GM12878 (cell line): ENCODE results near the gene RNF41. TPM values are rescaled to one million over a fixed set of nuclear protein-coding genes. Genes with fewer than 3 reads are reported as not detected.

Experiments
- ATAC-seq: fragments of 200-7000 bp; cut with Tn5 transposase; 3 replicates; pipeline ENCODE4 v1.9.1; 2020; ENCODE audit warnings: mild to moderate bottlenecking, moderate library complexity
- BruUV-seq: library from RNA; stranded (reverse); fragments of 400-500 nt; replicated peaks from 2 replicates; lab custom pipeline; 2021; lab: Mats Ljungman, UMichigan
- CTCF ChIA-PET: fragments of 300-600 bp; sonication (Branson Sonifier 250); formaldehyde crosslinking; extraction: SDS; loops from one replicate; lab custom pipeline; 2021; ENCODE audit warnings: inconsistent platforms; lab: Yijun Ruan, JAX
- POLR2A ChIA-PET: fragments of 350-600 bp; formaldehyde crosslinking; extraction: SDS; loops from one replicate; lab custom pipeline; 2021; ENCODE audit warnings: inconsistent platforms; lab: Charles Lee
- RAD21 ChIA-PET: fragments of 300-600 bp; sonication (Branson Sonifier 250); formaldehyde crosslinking; loops from one replicate; lab custom pipeline; 2023; ENCODE audit warnings: antibody characterized with exemption; ENCODE audit not compliant: unreplicated experiment; lab: Charles Lee
- SMC1A ChIA-PET: fragments of 300-600 bp; sonication (Branson Sonifier 250); formaldehyde crosslinking; loops from one replicate; lab custom pipeline; 2023; ENCODE audit not compliant: unreplicated experiment, uncharacterized antibody; lab: Charles Lee
- DNase-seq: peaks from one replicate; pipeline ENCODE4 v3.0.0-alpha.2; 2011; ENCODE audit warnings: low read depth, low spot score
- FAIRE-seq: peaks from 3 replicates; lab custom pipeline; 2011; peaks lifted over from hg19 to GRCh38; lab: Jason Lieb, UNC
- H2AFZ ChIP-seq: 2 replicates; pipeline ENCODE4 v1.6.0; 2011; ENCODE audit warnings: low read depth, low read length, control low read depth; ENCODE audit not compliant: control insufficient read depth
- H3K27ac ChIP-seq: 2 replicates; pipeline ENCODE4 v1.5.1; 2011; ENCODE audit warnings: control low read depth; ENCODE audit not compliant: control insufficient read depth, insufficient read depth
- H3K27me3 ChIP-seq, 2 experiments: replicated peaks in 1 of 2; 2 replicates each; pipeline versions ENCODE4 v1.6.0 to v1.6.1; 2011; ENCODE audit warnings: low read length in 1 of 2; ENCODE audit not compliant: control insufficient read depth in 2 of 2, insufficient read depth in 2 of 2
- H3K36me3 ChIP-seq, 2 experiments: 2 replicates each; pipeline ENCODE4 v1.5.1; 2011; ENCODE audit warnings: low read length in 1 of 2; ENCODE audit not compliant: control insufficient read depth in 2 of 2, insufficient read depth in 2 of 2
- H3K4me1 ChIP-seq: 2 replicates; pipeline ENCODE4 v1.6.1; 2011; ENCODE audit warnings: mild to moderate bottlenecking, low read length, moderate library complexity, mixed read lengths; ENCODE audit not compliant: control insufficient read depth, insufficient read depth
- H3K4me2 ChIP-seq: 2 replicates; pipeline ENCODE4 v1.6.0; 2011; ENCODE audit warnings: control low read depth; ENCODE audit not compliant: control insufficient read depth, insufficient read depth
- H3K4me3 ChIP-seq: fragments of 200-600 bp; sonication (generic); 2 replicates; pipeline ENCODE4 v1.5.1; 2016
- H3K79me2 ChIP-seq: 2 replicates; pipeline ENCODE4 v1.6.0; 2011; ENCODE audit warnings: low read length; ENCODE audit not compliant: control insufficient read depth, insufficient read depth
- H3K9ac ChIP-seq: 2 replicates; pipeline ENCODE4 v1.8.0; 2011; ENCODE audit warnings: low read length, control low read depth, mixed read lengths; ENCODE audit not compliant: control insufficient read depth, insufficient read depth
- H3K9me3 ChIP-seq: replicated peaks from 3 replicates; pipeline ENCODE4 v1.5.1; 2011; ENCODE audit warnings: mild to moderate bottlenecking, low read length; ENCODE audit not compliant: control insufficient read depth, insufficient read depth
- H4K20me1 ChIP-seq: 2 replicates; pipeline ENCODE4 v1.6.0; 2011; ENCODE audit not compliant: control insufficient read depth, insufficient read depth
- MEF2A ChIP-seq: IDR thresholded peaks from 2 replicates; pipeline ENCODE4 v1.6.1; 2011; ENCODE audit warnings: low read depth, mild to moderate bottlenecking, low read length, moderate library complexity; ENCODE audit not compliant: insufficient read depth
- PML ChIP-seq: IDR thresholded peaks from 2 replicates; pipeline ENCODE4 v1.6.1; 2012; ENCODE audit warnings: low read length, inconsistent platforms
- SMC3 ChIP-seq: IDR thresholded peaks from 2 replicates; pipeline ENCODE4 v1.6.1; 2011; ENCODE audit warnings: low read length, improper control_type of control experiment, borderline replicate concordance
- WGBS: methylation state at CpG from one replicate; pipeline ENCODE4 v1.1.6; 2016; ENCODE audit warnings: low lambda C conversion rate; ENCODE audit not compliant: insufficient replicate concordance, insufficient coverage; ENCODE audit errors: missing lambda C conversion rate; 5-methylcytosine and 5-hydroxymethylcytosine counted together
- in situ Hi-C: fragments of 300-500 bp; cut with MboI; formaldehyde crosslinking; loops from 9 replicates; pipeline ENCODE4 v1.14.3; 2018; ENCODE audit warnings: mixed read lengths
- intact Hi-C: fragments of 100-400 bp; cut with micrococcal nuclease; formaldehyde crosslinking; loops from one replicate; pipeline ENCODE4 v1.14.2; 2022; ENCODE audit not compliant: unreplicated experiment
- polyA plus RNA-seq, 11 experiments: library from polyadenylated mRNA; depleted of rRNA in 4 of 11; unstranded in 6 of 11; stranded (reverse) in 5 of 11; fragments of >200 nt; fragmentation: Nextera tagmentation in 4 of 11; fragmentation: Illumina TruSeq in 1 of 11; extraction: Ambion mirVana in 4 of 11; extraction: Trizol in 1 of 11; gene quantifications; 1 replicate in 1 of 11; 2 replicates in 10 of 11; pipeline versions ENCODE4 v1.2.1 to v1.2.3, GENCODE V29; 2011 to 2016; ENCODE audit warnings: inconsistent platforms in 2 of 11, missing spikeins in 2 of 11, low read depth in 1 of 11
- total RNA-seq, 4 experiments: library from RNA; depleted of rRNA in 3 of 4; stranded (reverse); fragments of >200 nt in 3 of 4; fragmentation: Illumina TruSeq in 1 of 4; extraction: Trizol in 1 of 4; gene quantifications; 2 replicates each; pipeline versions ENCODE4 v1.2.1 to v1.2.3, GENCODE V29; 2013 to 2021
- TF ChIP-seq, protein P1 (sequence below), 3 experiments: IDR thresholded peaks in 2 of 3; conservative IDR thresholded peaks in 1 of 3; 2 replicates each; pipeline ENCODE4 v1.5.1; 2011; ENCODE audit warnings: low read depth in 3 of 3, low read length in 3 of 3, mild to moderate bottlenecking in 3 of 3, control low read depth in 2 of 3, moderate library complexity in 2 of 3, inconsistent platforms in 1 of 3, mixed read lengths in 1 of 3; ENCODE audit not compliant: control insufficient read depth in 2 of 3, insufficient read depth in 1 of 3; ENCODE audit errors: extremely low read depth in 1 of 3
- TF ChIP-seq, protein P2 (sequence below): IDR thresholded peaks from 2 replicates; pipeline ENCODE4 v1.6.1; 2012; ENCODE audit warnings: low read depth, low read length, improper control_type of control experiment
- TF ChIP-seq, protein P3 (sequence below): fragments of 450-650 bp; IDR thresholded peaks from 2 replicates; pipeline ENCODE4 v1.6.1; 2017; ENCODE audit warnings: mild to moderate bottlenecking

Gene RNF41
- total and polyA plus RNA-seq, 10 of the 15 experiments (the other 5 are each of a cell fraction or from before 2014, with no cell fraction given): 11.1 to 47.8 (median 30.6) TPM

DNA sequence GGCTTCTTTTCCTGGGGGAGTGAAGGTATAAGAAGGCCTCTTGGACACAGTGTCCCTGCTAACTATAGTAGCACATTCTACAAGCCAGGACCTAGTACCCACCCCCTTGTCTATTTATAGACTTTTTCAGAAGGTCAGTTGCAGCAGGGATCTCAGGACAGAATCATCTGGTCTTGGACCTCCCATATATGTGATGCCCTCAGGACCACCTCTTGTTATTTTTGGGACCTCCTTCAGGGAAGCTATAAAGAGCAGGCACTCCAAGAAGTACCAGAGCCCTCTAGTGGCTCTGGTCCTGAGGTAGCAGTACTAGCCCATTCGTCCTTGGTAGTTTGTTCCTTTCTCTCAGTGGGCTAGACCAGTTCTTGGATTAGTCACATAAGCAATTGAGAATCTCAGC lies 49.3 kb upstream of the RNF41 start:
- Histone ChIP-seq H3K4me2 (no peak overlapping the region), H3K4me1 (peaks cover 4% of the 10 kb centered on the region), H3K9me3 (no peaks in the 10 kb centered on the region), H3K4me3 (no peak overlapping the region), H4K20me1 (no peaks in the 10 kb centered on the region), H3K9ac (no peak overlapping the region), H3K79me2 (no peaks in the 10 kb centered on the region), H3K27ac (no peak overlapping the region), H3K27me3 (no peaks in the 10 kb centered on the region), H3K36me3 (peaks cover 14% of the 10 kb centered on the region in 2 experiments; a peak in 3 of 4 replicates), H2AFZ (no peak overlapping the region)
- DNase-seq: no peak
- ATAC-seq: peak; percentile 26
- FAIRE-seq: no peak
- RAD21 ChIA-PET: interaction anchor here (1.6 kb wide), 1 partner anchor 193 kb away, joined by 5 read pairs; no protein-coding TSS in a partner anchor
- CTCF ChIA-PET: interaction anchor here (0.6 to 1.2 kb wide), 4 partner anchors 40 to 193 kb away, joined by 3 to 5 read pairs (median 4); no protein-coding TSS in a partner anchor
- WGBS: 7% methylated on average over 1 of the region's 1 CpG
- intact Hi-C loops: no loop called here
- in situ Hi-C loops: no loop called here
- POLR2A ChIA-PET: no interaction called here
- TF ChIP-seq SMC3: peak; percentile 36; the same call in 1 of the 2 replicates
- TF ChIP-seq, protein P1, sequence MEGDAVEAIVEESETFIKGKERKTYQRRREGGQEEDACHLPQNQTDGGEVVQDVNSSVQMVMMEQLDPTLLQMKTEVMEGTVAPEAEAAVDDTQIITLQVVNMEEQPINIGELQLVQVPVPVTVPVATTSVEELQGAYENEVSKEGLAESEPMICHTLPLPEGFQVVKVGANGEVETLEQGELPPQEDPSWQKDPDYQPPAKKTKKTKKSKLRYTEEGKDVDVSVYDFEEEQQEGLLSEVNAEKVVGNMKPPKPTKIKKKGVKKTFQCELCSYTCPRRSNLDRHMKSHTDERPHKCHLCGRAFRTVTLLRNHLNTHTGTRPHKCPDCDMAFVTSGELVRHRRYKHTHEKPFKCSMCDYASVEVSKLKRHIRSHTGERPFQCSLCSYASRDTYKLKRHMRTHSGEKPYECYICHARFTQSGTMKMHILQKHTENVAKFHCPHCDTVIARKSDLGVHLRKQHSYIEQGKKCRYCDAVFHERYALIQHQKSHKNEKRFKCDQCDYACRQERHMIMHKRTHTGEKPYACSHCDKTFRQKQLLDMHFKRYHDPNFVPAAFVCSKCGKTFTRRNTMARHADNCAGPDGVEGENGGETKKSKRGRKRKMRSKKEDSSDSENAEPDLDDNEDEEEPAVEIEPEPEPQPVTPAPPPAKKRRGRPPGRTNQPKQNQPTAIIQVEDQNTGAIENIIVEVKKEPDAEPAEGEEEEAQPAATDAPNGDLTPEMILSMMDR (IDR thresholded peaks at IDR 0.05 in 2 of 3, conservative IDR thresholded peaks at IDR 0.05 in 1 of 3; ENCODE audit: control insufficient read depth in 2 of 3, extremely low read depth in 1 of 3, insufficient read depth in 1 of 3, low read depth in 3 of 3, low read length in 3 of 3): peak; percentile 43 to 62 (median 51); a peak in 5 of 6 replicates
- TF ChIP-seq MEF2A: no peak
- TF ChIP-seq, protein P2, sequence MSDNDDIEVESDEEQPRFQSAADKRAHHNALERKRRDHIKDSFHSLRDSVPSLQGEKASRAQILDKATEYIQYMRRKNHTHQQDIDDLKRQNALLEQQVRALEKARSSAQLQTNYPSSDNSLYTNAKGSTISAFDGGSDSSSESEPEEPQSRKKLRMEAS: no peak
- TF ChIP-seq, protein P3, sequence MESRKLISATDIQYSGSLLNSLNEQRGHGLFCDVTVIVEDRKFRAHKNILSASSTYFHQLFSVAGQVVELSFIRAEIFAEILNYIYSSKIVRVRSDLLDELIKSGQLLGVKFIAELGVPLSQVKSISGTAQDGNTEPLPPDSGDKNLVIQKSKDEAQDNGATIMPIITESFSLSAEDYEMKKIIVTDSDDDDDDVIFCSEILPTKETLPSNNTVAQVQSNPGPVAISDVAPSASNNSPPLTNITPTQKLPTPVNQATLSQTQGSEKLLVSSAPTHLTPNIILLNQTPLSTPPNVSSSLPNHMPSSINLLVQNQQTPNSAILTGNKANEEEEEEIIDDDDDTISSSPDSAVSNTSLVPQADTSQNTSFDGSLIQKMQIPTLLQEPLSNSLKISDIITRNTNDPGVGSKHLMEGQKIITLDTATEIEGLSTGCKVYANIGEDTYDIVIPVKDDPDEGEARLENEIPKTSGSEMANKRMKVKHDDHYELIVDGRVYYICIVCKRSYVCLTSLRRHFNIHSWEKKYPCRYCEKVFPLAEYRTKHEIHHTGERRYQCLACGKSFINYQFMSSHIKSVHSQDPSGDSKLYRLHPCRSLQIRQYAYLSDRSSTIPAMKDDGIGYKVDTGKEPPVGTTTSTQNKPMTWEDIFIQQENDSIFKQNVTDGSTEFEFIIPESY: no peak
- TF ChIP-seq PML: no peak
- SMC1A ChIA-PET: interaction anchor here (1.0 to 1.2 kb wide), 2 partner anchors 16 to 67 kb away, joined by 3 to 4 read pairs; no protein-coding TSS in a partner anchor
- no TSS peak for BruUV-seq
